Esophagus muscularis mucosa (tissue), 4 donors: Measurements from ENCODE around the gene HLA-F. TPM values are rescaled to one million over a fixed set of nuclear protein-coding genes. Genes with fewer than 3 reads are reported as not detected.

Experiments used
- DNase-seq: peaks from one replicate; pipeline ENCODE4 v3.0.0-alpha.2; 2017; ENCODE audit errors: extremely low spot score
- H3K27ac ChIP-seq, 4 donors: fragments of 200-600 bp; sonication (generic); replicated peaks in 1 of 4; 1 replicate in 3 of 4; 2 replicates in 1 of 4; pipeline ENCODE4 v1.5.1; 2016 to 2019; ENCODE audit warnings: mild to moderate bottlenecking in 1 of 4
- H3K27me3 ChIP-seq, 4 donors: fragments of 200-600 bp; sonication (generic); one replicate each; pipeline versions ENCODE4 v1.5.1 to v1.6.0; 2016 to 2019
- H3K36me3 ChIP-seq, 4 donors: fragments of 200-600 bp; sonication (generic); one replicate each; pipeline ENCODE4 v1.5.1; 2016 to 2019
- H3K4me1 ChIP-seq, 4 donors: fragments of 200-600 bp; sonication (generic); one replicate each; pipeline ENCODE4 v1.5.1; 2016 to 2019
- H3K4me3 ChIP-seq, 4 donors: fragments of 200-600 bp; sonication (generic); 1 replicate in 2 of 4; 2 replicates in 2 of 4; pipeline ENCODE4 v1.5.1; 2016 to 2019; ENCODE audit warnings: mild to moderate bottlenecking in 4 of 4, moderate library complexity in 1 of 4
- H3K9me3 ChIP-seq, 4 donors: fragments of 200-600 bp; sonication (generic); 1 replicate in 3 of 4; 2 replicates in 1 of 4; pipeline ENCODE4 v1.5.1; 2016 to 2019
- CTCF ChIP-seq, 3 experiments: fragments of 200-600 bp in 2 of 3; fragments of 450-650 bp in 1 of 3; sonication (generic) in 2 of 3; IDR thresholded peaks; one replicate each; pipeline ENCODE4 v1.5.1; 2017 to 2019; ENCODE audit warnings: antibody characterized with exemption in 3 of 3, mild to moderate bottlenecking in 2 of 3, moderate library complexity in 1 of 3
- EP300 ChIP-seq: sonication (generic); formaldehyde crosslinking; IDR thresholded peaks from one replicate; pipeline ENCODE4 v1.6.1; 2017; ENCODE audit warnings: antibody characterized with exemption
- POLR2A ChIP-seq: fragments of 450-650 bp; IDR thresholded peaks from one replicate; pipeline ENCODE4 v1.6.1; 2017; ENCODE audit warnings: antibody characterized with exemption, moderate library complexity, mild to moderate bottlenecking, low read depth
- POLR2AphosphoS5 ChIP-seq, 2 donors: sonication (generic); formaldehyde crosslinking; IDR thresholded peaks; one replicate each; pipeline ENCODE4 v1.6.1; 2017; ENCODE audit warnings: antibody characterized with exemption in 2 of 2
- WGBS: methylation state at CpG from one replicate; pipeline ENCODE4 v1.1.5; 2018; 5-methylcytosine and 5-hydroxymethylcytosine counted together
- intact Hi-C: fragments of 100-400 bp; cut with DNase I; formaldehyde crosslinking; loops from one replicate; pipeline ENCODE4 v1.15.1; 2023
- total RNA-seq, 4 donors: library from RNA; depleted of rRNA; stranded (reverse); fragments of >200 nt; gene quantifications; one replicate each; pipeline versions ENCODE4 v1.1.0 to v1.2.1, GENCODE V29; 2016

Gene HLA-F
- total RNA-seq, 4 donors from 2014 or later, result 36.1 to 69.6 (median 52.8) TPM

GRCh38 chr6:29720863-29721262, 2.4 kb upstream of the HLA-F start:
- intact Hi-C loops, result loop anchor here (10.0 kb wide), 1 partner anchor 66 kb away; the partner anchor contains the start of gene MOG
- peaks cover 8 to 20% (median 19%) of the 10 kb centered on the region in 4 donors for H3K4me1 ChIP-seq
- TF ChIP-seq CTCF (IDR thresholded peaks at IDR 0.05), result no peak
- no peak for TF ChIP-seq EP300
- no peak for TF ChIP-seq POLR2AphosphoS5 (IDR thresholded peaks at IDR 0.05)
- no peak for TF ChIP-seq POLR2A
- H3K27ac ChIP-seq, result no peak overlapping the region
- 25% methylated on average over 2 of the region's 2 CpGs for WGBS
- H3K36me3 ChIP-seq, result peaks cover 0 to 13% (median 6%) of the 10 kb centered on the region in 4 donors
- H3K27me3 ChIP-seq, result no peaks in the 10 kb centered on the region
- DNase-seq, result no peak
- H3K9me3 ChIP-seq, result no peaks in the 10 kb centered on the region
- H3K4me3 ChIP-seq, result no peak overlapping the region

GRCh38 chr6:29723666-29724588, 693 bp downstream of the HLA-F start:
- DNase-seq, result no peak
- WGBS, result 9% methylated on average over 10 of the region's 76 CpGs
- Histone ChIP-seq H3K9me3 (no peaks in the 10 kb centered on the region), H3K27ac (peak overlapping the region; percentile 86 to 92 (median 86)), H3K36me3 (peaks cover 6 to 39% (median 18%) of the 10 kb centered on the region in 4 donors), H3K4me3 (peak overlapping the region; percentile 86 to 96 (median 91)), H3K4me1 (peaks cover 8 to 25% (median 19%) of the 10 kb centered on the region in 4 donors), H3K27me3 (no peaks in the 10 kb centered on the region)
- intact Hi-C loops, result loop anchor here (10.0 kb wide), 1 partner anchor 69 kb away; the partner anchor contains the start of gene MOG
- TF ChIP-seq CTCF (IDR thresholded peaks at IDR 0.05) (no peak), POLR2AphosphoS5 (IDR thresholded peaks at IDR 0.05) (no peak), POLR2A (no peak), EP300 (no peak)

GRCh38 chr6:29724937-29725869, 2.0 kb downstream of the HLA-F start:
- H3K36me3 ChIP-seq, result peaks cover 6 to 39% (median 18%) of the 10 kb centered on the region in 4 donors
- H3K27me3 ChIP-seq, result no peaks in the 10 kb centered on the region
- no peaks in the 10 kb centered on the region for H3K9me3 ChIP-seq
- intact Hi-C loops, result loop anchor here (10.0 kb wide), 1 partner anchor 70 kb away; the partner anchor contains the start of gene MOG
- H3K4me1 ChIP-seq, result peaks cover 8 to 25% (median 19%) of the 10 kb centered on the region in 4 donors
- TF ChIP-seq EP300, result no peak
- TF ChIP-seq POLR2AphosphoS5 (IDR thresholded peaks at IDR 0.05), result no peak
- no peak for TF ChIP-seq POLR2A
- TF ChIP-seq CTCF (IDR thresholded peaks at IDR 0.05), result no peak
- no peak for DNase-seq
- 87% methylated on average over 11 of the region's 11 CpGs for WGBS
- H3K4me3 ChIP-seq, result peak overlapping the region in 3 of 4 donors; percentile 90 to 96 (median 92)
- no peak overlapping the region for H3K27ac ChIP-seq

GRCh38 chr6:29726001-29726400, 2.8 kb downstream of the HLA-F start:
- Histone ChIP-seq H3K9me3 (no peaks in the 10 kb centered on the region), H3K27ac (no peak overlapping the region), H3K27me3 (no peaks in the 10 kb centered on the region), H3K36me3 (peaks cover 6 to 39% (median 18%) of the 10 kb centered on the region in 4 donors), H3K4me3 (no peak overlapping the region), H3K4me1 (peaks cover 8 to 25% (median 19%) of the 10 kb centered on the region in 4 donors)
- DNase-seq, result no peak
- intact Hi-C loops, result loop anchor here (10.0 kb wide), 1 partner anchor 71 kb away; the partner anchor contains the start of gene MOG
- WGBS, result 71% methylated on average over 1 of the region's 1 CpG
- TF ChIP-seq POLR2A (no peak), CTCF (IDR thresholded peaks at IDR 0.05) (no peak), EP300 (no peak), POLR2AphosphoS5 (IDR thresholded peaks at IDR 0.05) (no peak)
